ENCODE data around the gene AKR1C1. TPM values are rescaled to one million over a fixed set of nuclear protein-coding genes. Genes with fewer than 3 reads are reported as not detected.
"Not testable (repeated sequence)": the region's sequence is repeated elsewhere in the genome, so short reads cannot be mapped to it uniquely, and the experiment has no call there.

AKR1C1 gene
- 10 to 100 TPM; 23.2 to 26.3 TPM for total RNA-seq
- polyA plus RNA-seq (ENCODE audit: insufficient read depth, low read depth, low replicate concordance), result 30.8 TPM
- long read RNA-seq, donor 1, full-length matches to known transcripts, result 10 of 10 reads
- long read RNA-seq, donor 1, partial matches to known transcripts, result 0 of 10 reads
- long read RNA-seq, donor 1, other reads (novel, unspliced or antisense), result 0 of 10 reads
- long read RNA-seq, donor 2, result 0 reads

- peak within 1 kb of the TSS in 1 of 2 donors; percentile 31 for H3K4me3 ChIP-seq
- H3K27ac ChIP-seq; H3K4me1 ChIP-seq; intact Hi-C loops (cut with DNase I; ENCODE audit: low total_unique reads); H3K27me3 ChIP-seq; H3K36me3 ChIP-seq (ENCODE audit: low read depth, missing control alignments); H3K9me3 ChIP-seq: not testable (repeated sequence)
- DNase-seq, result peak; percentile 72
- WGBS, 2 donors, result 29 to 35% methylated on average over 6 to 7 of the region's 7 CpGs
- peak; percentile 54 for TF ChIP-seq POLR2A (IDR thresholded peaks at IDR 0.05)
Measured at GRCh38 chr10:4962876-4963814, at the start of gene AKR1C1. TSS of gene AKR1C1 (plus strand) at chr10:4963415. CDS start at chr10:4963445, 30 bp downstream.

GRCh38 chr10:4914213-4914850 lies 48.9 kb upstream of the AKR1C1 start:
- 92 to 94% methylated on average over 6 of the region's 6 CpGs for WGBS, 2 donors
- Histone ChIP-seq H3K4me1 (no peaks in the 10 kb centered on the region), H3K9me3 (no peaks in the 10 kb centered on the region), H3K4me3 (no peak overlapping the region), H3K27ac (no peak overlapping the region), H3K27me3 (no peaks in the 10 kb centered on the region), H3K36me3 (ENCODE audit: low read depth, missing control alignments) (no peaks in the 10 kb centered on the region)
- DNase-seq, result no peak
- intact Hi-C loops (cut with DNase I; ENCODE audit: low total_unique reads), result no loop called here
- TF ChIP-seq CTCF (IDR thresholded peaks at IDR 0.05), result no peak
- TF ChIP-seq POLR2A (IDR thresholded peaks at IDR 0.05), result no peak

GRCh38 chr10:4916086-4916716 lies 47.0 kb upstream of the AKR1C1 start:
- Histone ChIP-seq H3K9me3 (no peaks in the 10 kb centered on the region), H3K36me3 (ENCODE audit: low read depth, missing control alignments) (no peaks in the 10 kb centered on the region), H3K27me3 (no peaks in the 10 kb centered on the region), H3K4me3 (no peak overlapping the region), H3K4me1 (peaks cover 2% of the 10 kb centered on the region), H3K27ac (no peak overlapping the region)
- 84 to 89% methylated on average over 3 of the region's 3 CpGs for WGBS, 2 donors
- intact Hi-C loops (cut with DNase I; ENCODE audit: low total_unique reads), result no loop called here
- no peak for DNase-seq
- TF ChIP-seq CTCF (IDR thresholded peaks at IDR 0.05) (no peak), POLR2A (IDR thresholded peaks at IDR 0.05) (no peak)

- peaks cover 4% of the 10 kb centered on the region for H3K4me1 ChIP-seq
- 80 to 100% methylated on average over 1 of the region's 1 CpG for WGBS, 2 donors
- DNase-seq, result no peak
- no peaks in the 10 kb centered on the region for H3K27me3 ChIP-seq
- H3K9me3 ChIP-seq, result no peaks in the 10 kb centered on the region
- TF ChIP-seq CTCF (IDR thresholded peaks at IDR 0.05), result no peak
- no peak for TF ChIP-seq POLR2A (IDR thresholded peaks at IDR 0.05)
- no peak overlapping the region for H3K4me3 ChIP-seq
- H3K36me3 ChIP-seq (ENCODE audit: low read depth, missing control alignments), result no peaks in the 10 kb centered on the region
- no peak overlapping the region for H3K27ac ChIP-seq
- intact Hi-C loops (cut with DNase I; ENCODE audit: low total_unique reads), result no loop called here
Measured at GRCh38 chr10:4918236-4918635, 45.0 kb upstream of the AKR1C1 start.

GRCh38 chr10:4924482-4924881 lies 38.7 kb upstream of the AKR1C1 start:
- DNase-seq; H3K27me3 ChIP-seq; intact Hi-C loops (cut with DNase I; ENCODE audit: low total_unique reads): not testable (repeated sequence)

More at GRCh38 chr10:4924482-4924881, 38.7 kb upstream of the AKR1C1 start:
- H3K36me3 ChIP-seq (ENCODE audit: low read depth, missing control alignments); H3K27ac ChIP-seq; H3K4me3 ChIP-seq; H3K4me1 ChIP-seq; H3K9me3 ChIP-seq: not testable (repeated sequence)

Data from testis (tissue), 5 donors.